Suprapubic skin (tissue), 4 donors: ENCODE results near the gene SLC16A8. TPM values are rescaled to one million over a fixed set of nuclear protein-coding genes. Genes with fewer than 3 reads are reported as not detected.

Experiments used
- DNase-seq, 2 donors: peaks; one replicate each; pipeline ENCODE4 v3.0.0-alpha.2; 2019; ENCODE audit warnings: low spot score in 2 of 2
- H3K27ac ChIP-seq: fragments of 200-600 bp; sonication (generic); one replicate; pipeline ENCODE4 v1.5.1; 2019
- H3K27me3 ChIP-seq: fragments of 200-600 bp; sonication (generic); one replicate; pipeline ENCODE4 v1.5.1; 2019
- H3K36me3 ChIP-seq: fragments of 200-600 bp; sonication (generic); one replicate; pipeline ENCODE4 v1.5.1; 2019
- H3K4me1 ChIP-seq: fragments of 200-600 bp; sonication (generic); one replicate; pipeline ENCODE4 v1.5.1; 2019
- H3K4me3 ChIP-seq: fragments of 200-600 bp; sonication (generic); one replicate; pipeline ENCODE4 v1.5.1; 2019; ENCODE audit warnings: mild to moderate bottlenecking
- H3K9me3 ChIP-seq: fragments of 200-600 bp; sonication (generic); one replicate; pipeline ENCODE4 v1.5.1; 2019
- EP300 ChIP-seq: sonication (generic); formaldehyde crosslinking; IDR thresholded peaks from one replicate; pipeline ENCODE4 v1.6.1; 2017; ENCODE audit warnings: antibody characterized with exemption
- POLR2A ChIP-seq, 2 donors: fragments of 450-650 bp; IDR thresholded peaks; one replicate each; pipeline ENCODE4 v1.6.1; 2017; ENCODE audit warnings: antibody characterized with exemption in 2 of 2, mild to moderate bottlenecking in 2 of 2, moderate library complexity in 2 of 2
- POLR2AphosphoS5 ChIP-seq, 3 donors: sonication (generic); formaldehyde crosslinking; IDR thresholded peaks; one replicate each; pipeline ENCODE4 v1.6.1; 2017; ENCODE audit warnings: antibody characterized with exemption in 3 of 3
- WGBS: methylation state at CpG from one replicate; pipeline ENCODE4 v1.1.5; 2018; 5-methylcytosine and 5-hydroxymethylcytosine counted together
- total RNA-seq, 4 donors: library from RNA; depleted of rRNA; stranded (reverse); fragments of >200 nt; gene quantifications; one replicate each; pipeline ENCODE4 v1.1.0, GENCODE V29; 2016
- TF ChIP-seq, protein P1 (sequence below), 2 donors: fragments of 200-600 bp in 1 of 2; fragments of 450-650 bp in 1 of 2; sonication (generic) in 1 of 2; IDR thresholded peaks; one replicate each; pipeline ENCODE4 v1.5.1; 2016 to 2019; ENCODE audit warnings: antibody characterized with exemption in 2 of 2, mild to moderate bottlenecking in 1 of 2, moderate library complexity in 1 of 2

The SLC16A8 gene
- total RNA-seq, 4 donors from 2014 or later: not detected

GRCh38 chr22:38051261-38051660 lies 32.7 kb downstream of the SLC16A8 start:
- Histone ChIP-seq H3K9me3 (no peaks in the 10 kb centered on the region), H3K27me3 (no peaks in the 10 kb centered on the region), H3K36me3 (no peaks in the 10 kb centered on the region), H3K4me3 (no peak overlapping the region), H3K27ac (no peak overlapping the region), H3K4me1 (peaks cover 7% of the 10 kb centered on the region)
- no peak for DNase-seq
- 71% methylated on average over 7 of the region's 8 CpGs for WGBS
- no peak for TF ChIP-seq EP300
- TF ChIP-seq, protein P1, sequence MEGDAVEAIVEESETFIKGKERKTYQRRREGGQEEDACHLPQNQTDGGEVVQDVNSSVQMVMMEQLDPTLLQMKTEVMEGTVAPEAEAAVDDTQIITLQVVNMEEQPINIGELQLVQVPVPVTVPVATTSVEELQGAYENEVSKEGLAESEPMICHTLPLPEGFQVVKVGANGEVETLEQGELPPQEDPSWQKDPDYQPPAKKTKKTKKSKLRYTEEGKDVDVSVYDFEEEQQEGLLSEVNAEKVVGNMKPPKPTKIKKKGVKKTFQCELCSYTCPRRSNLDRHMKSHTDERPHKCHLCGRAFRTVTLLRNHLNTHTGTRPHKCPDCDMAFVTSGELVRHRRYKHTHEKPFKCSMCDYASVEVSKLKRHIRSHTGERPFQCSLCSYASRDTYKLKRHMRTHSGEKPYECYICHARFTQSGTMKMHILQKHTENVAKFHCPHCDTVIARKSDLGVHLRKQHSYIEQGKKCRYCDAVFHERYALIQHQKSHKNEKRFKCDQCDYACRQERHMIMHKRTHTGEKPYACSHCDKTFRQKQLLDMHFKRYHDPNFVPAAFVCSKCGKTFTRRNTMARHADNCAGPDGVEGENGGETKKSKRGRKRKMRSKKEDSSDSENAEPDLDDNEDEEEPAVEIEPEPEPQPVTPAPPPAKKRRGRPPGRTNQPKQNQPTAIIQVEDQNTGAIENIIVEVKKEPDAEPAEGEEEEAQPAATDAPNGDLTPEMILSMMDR (IDR thresholded peaks at IDR 0.05): no peak
- TF ChIP-seq POLR2A (IDR thresholded peaks at IDR 0.05): no peak
- no peak for TF ChIP-seq POLR2AphosphoS5 (IDR thresholded peaks at IDR 0.05)

GRCh38 chr22:38050720-38051119 lies 33.3 kb downstream of the SLC16A8 start:
- Histone ChIP-seq H3K4me3 (no peak overlapping the region), H3K27me3 (no peaks in the 10 kb centered on the region), H3K36me3 (no peaks in the 10 kb centered on the region), H3K4me1 (peaks cover 7% of the 10 kb centered on the region), H3K27ac (no peak overlapping the region), H3K9me3 (no peaks in the 10 kb centered on the region)
- 86% methylated on average over 5 of the region's 7 CpGs for WGBS
- no peak for DNase-seq
- TF ChIP-seq, protein P1 (IDR thresholded peaks at IDR 0.05): no peak
- TF ChIP-seq POLR2A (IDR thresholded peaks at IDR 0.05) (no peak), EP300 (no peak), POLR2AphosphoS5 (IDR thresholded peaks at IDR 0.05) (no peak)

- Histone ChIP-seq H3K4me3 (no peak overlapping the region), H3K27me3 (no peaks in the 10 kb centered on the region), H3K36me3 (no peaks in the 10 kb centered on the region), H3K27ac (no peak overlapping the region), H3K9me3 (no peaks in the 10 kb centered on the region), H3K4me1 (peaks cover 7% of the 10 kb centered on the region)
- no peak for DNase-seq
- TF ChIP-seq POLR2AphosphoS5 (IDR thresholded peaks at IDR 0.05): no peak
- TF ChIP-seq EP300: no peak
- TF ChIP-seq, protein P1 (IDR thresholded peaks at IDR 0.05): no peak
- TF ChIP-seq POLR2A (IDR thresholded peaks at IDR 0.05): no peak
- 83% methylated on average over 13 of the region's 20 CpGs for WGBS
Measured at GRCh38 chr22:38049812-38050619, 34.0 kb downstream of the SLC16A8 start.

DNA sequence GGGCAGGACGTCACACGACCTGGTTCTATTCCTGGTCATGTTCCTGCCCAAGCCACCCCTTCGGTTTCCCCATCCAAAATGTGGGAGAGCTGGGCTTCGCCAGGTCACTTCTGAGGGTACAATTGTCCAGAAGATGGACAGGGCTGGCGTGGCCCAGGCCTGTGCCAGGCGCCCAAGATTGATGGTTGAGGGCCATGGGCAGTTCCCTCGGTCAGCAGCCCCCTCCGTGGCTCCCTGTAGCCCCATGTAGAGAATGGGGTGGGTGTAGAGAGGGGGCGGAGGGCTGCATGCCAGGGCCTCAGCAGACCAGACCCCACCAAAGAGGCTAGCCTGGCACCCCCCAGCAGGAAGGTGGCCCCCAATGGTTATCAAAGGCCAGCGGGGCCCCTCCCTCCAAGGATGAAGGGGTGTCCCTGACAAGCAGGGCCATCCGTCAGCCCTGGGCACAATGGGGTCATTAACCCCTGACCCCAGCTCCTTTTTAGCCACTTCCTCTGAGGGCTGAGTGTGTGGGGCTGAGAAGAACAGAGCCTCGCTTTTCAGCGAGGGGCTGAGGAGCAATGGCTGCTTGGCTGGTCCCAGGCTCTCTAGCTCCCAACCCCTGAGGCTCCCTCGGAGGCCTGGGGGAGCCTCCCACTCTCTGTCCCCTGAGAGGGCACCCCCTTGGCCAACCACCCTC lies 37.8 kb downstream of the SLC16A8 start:
- TF ChIP-seq, protein P1 (IDR thresholded peaks at IDR 0.05): no peak
- TF ChIP-seq EP300 (no peak), POLR2A (IDR thresholded peaks at IDR 0.05) (no peak), POLR2AphosphoS5 (IDR thresholded peaks at IDR 0.05) (no peak)
- no peaks in the 10 kb centered on the region for H3K36me3 ChIP-seq
- H3K4me1 ChIP-seq: no peaks in the 10 kb centered on the region
- no peak for DNase-seq
- H3K9me3 ChIP-seq: no peaks in the 10 kb centered on the region
- H3K4me3 ChIP-seq: no peak overlapping the region
- WGBS: 74% methylated on average over 13 of the region's 14 CpGs
- H3K27ac ChIP-seq: no peak overlapping the region
- no peaks in the 10 kb centered on the region for H3K27me3 ChIP-seq
